Hypothalamus (tissue), 51 donors: Measurements from ENCODE around the gene RAB44.

Experiments
- DNase-seq, 51 donors: peaks; one replicate each; lab custom pipeline; 2025; lab: John Stamatoyannopoulos, UW

RAB44 gene

GRCh38 chr6:36666826-36667591, 30.6 kb upstream of the RAB44 start:
- peak in 43 of 51 donors; percentile 10 to 83 (median 55) for DNase-seq

- no peak for DNase-seq
These were observed 29.0 kb upstream of the RAB44 start for GRCh38 chr6:36668591-36668990.

GRCh38 chr6:36669002-36669401, 28.6 kb upstream of the RAB44 start:
- no peak for DNase-seq

GRCh38 chr6:36670271-36670670, 27.4 kb upstream of the RAB44 start:
- DNase-seq = no peak

- DNase-seq = no peak
These were observed 25.8 kb upstream of the RAB44 start for GRCh38 chr6:36671687-36672375.

GRCh38 chr6:36673882-36674281, 23.7 kb upstream of the RAB44 start:
- DNase-seq = no peak

GRCh38 chr6:36674942-36675341, 22.7 kb upstream of the RAB44 start:
- DNase-seq = no peak

GRCh38 chr6:36676141-36677058, 21.2 kb upstream of the RAB44 start:
- DNase-seq = no peak

GRCh38 chr6:36677059-36677749, 20.4 kb upstream of the RAB44 start:
- DNase-seq = peak in 1 of 51 donors; percentile 16

GRCh38 chr6:36677753-36678487, 19.7 kb upstream of the RAB44 start:
- DNase-seq = no peak

- peak in 49 of 51 donors; percentile 23 to 87 (median 64) for DNase-seq
These were observed 19.1 kb upstream of the RAB44 start, which contains the start of gene CDKN1A for GRCh38 chr6:36678488-36679042. Gene CDKN1A (plus strand): TSS chr6:36678714. CDS start chr6:36684102, 5,388 bp downstream.

GRCh38 chr6:36679043-36679833, 18.4 kb upstream of the RAB44 start:
- DNase-seq = peak in 26 of 51 donors; percentile 11 to 64 (median 40)

- DNase-seq = no peak
These were observed 15.1 kb upstream of the RAB44 start for GRCh38 chr6:36682328-36683144.

GRCh38 chr6:36683145-36683655, 14.4 kb upstream of the RAB44 start:
- DNase-seq = no peak

- DNase-seq = no peak
These were observed 13.8 kb upstream of the RAB44 start for GRCh38 chr6:36683656-36684446.

- DNase-seq = no peak
These were observed 13.2 kb upstream of the RAB44 start for GRCh38 chr6:36684447-36684812.
